HepG2 (cell line): ENCODE results near the gene SGK1. TPM values are rescaled to one million over a fixed set of nuclear protein-coding genes. Genes with fewer than 3 reads are reported as not detected.

Source experiments
- ASH2L ChIP-seq: fragments of 300-600, 200-600 bp; sonication (generic); IDR thresholded peaks from 2 replicates; pipeline ENCODE4 v1.7.0; 2017; ENCODE audit warnings: low read depth, mild to moderate bottlenecking, moderate library complexity, mixed read lengths, low read length; ENCODE audit not compliant: insufficient read length
- BHLHE40 ChIP-seq: IDR thresholded peaks from 2 replicates; pipeline ENCODE4 v1.6.1; 2011; ENCODE audit warnings: low read length, improper control_type of control experiment
- ETS1 ChIP-seq: sonication (generic); formaldehyde crosslinking; IDR thresholded peaks from 2 replicates; pipeline ENCODE4 v1.4.0; 2020; ENCODE audit warnings: missing genetic modification reagents
- GPN1 ChIP-seq: sonication (generic); formaldehyde crosslinking; IDR thresholded peaks from 2 replicates; pipeline ENCODE4 v1.5.1; 2020; ENCODE audit warnings: missing genetic modification reagents, borderline replicate concordance
- HOXA9 ChIP-seq: sonication (generic); formaldehyde crosslinking; IDR thresholded peaks from 2 replicates; pipeline ENCODE4 v1.8.1; 2022; ENCODE audit warnings: missing genetic modification reagents, mild to moderate bottlenecking, moderate library complexity, borderline replicate concordance
- IKZF4 ChIP-seq: sonication (generic); formaldehyde crosslinking; IDR thresholded peaks from 2 replicates; pipeline ENCODE4 v1.5.1; 2020; ENCODE audit warnings: borderline replicate concordance, mild to moderate bottlenecking, low read depth, missing genetic modification reagents; ENCODE audit errors: not compliant biosample characterization
- KAT7 ChIP-seq: IDR thresholded peaks from 2 replicates; pipeline ENCODE4 v1.6.1; 2018; ENCODE audit warnings: borderline replicate concordance, missing compliant biosample characterization
- KDM5B ChIP-seq: sonication (generic); formaldehyde crosslinking; IDR thresholded peaks from 2 replicates; pipeline ENCODE4 v1.4.0; 2020; ENCODE audit warnings: missing genetic modification reagents, mild to moderate bottlenecking, borderline replicate concordance
- KLF16 ChIP-seq, 2 experiments: sonication (generic) in 1 of 2; formaldehyde crosslinking in 1 of 2; IDR thresholded peaks; 2 replicates each; pipeline versions ENCODE4 v1.6.1 to v1.8.0; 2016 to 2023; ENCODE audit warnings: missing genetic modification reagents in 2 of 2, missing compliant biosample characterization in 1 of 2
- KLF9 ChIP-seq: IDR thresholded peaks from 2 replicates; pipeline ENCODE4 v1.6.1; 2016; ENCODE audit warnings: low read depth
- MTF1 ChIP-seq: sonication (generic); formaldehyde crosslinking; IDR thresholded peaks from 2 replicates; pipeline ENCODE4 v1.5.0; 2020; ENCODE audit warnings: missing genetic modification reagents
- NCOA1 ChIP-seq: sonication (generic); formaldehyde crosslinking; IDR thresholded peaks from 2 replicates; pipeline ENCODE4 v1.9.0; 2021; ENCODE audit warnings: missing genetic modification reagents
- NR2C2 ChIP-seq: sonication (generic); formaldehyde crosslinking; IDR thresholded peaks from 2 replicates; pipeline ENCODE4 v1.4.0; 2020; ENCODE audit warnings: missing genetic modification reagents, mild to moderate bottlenecking, moderate library complexity, borderline replicate concordance
- SNRNP70 ChIP-seq: fragments of 200-400 bp; formaldehyde crosslinking; IDR thresholded peaks from 2 replicates; pipeline ENCODE4 v1.6.1; 2017; ENCODE audit warnings: mild to moderate bottlenecking, low read depth, low read length, moderate library complexity
- TGIF2 ChIP-seq: IDR thresholded peaks from 2 replicates; pipeline ENCODE4 v1.6.1; 2016; ENCODE audit warnings: control low read depth, missing compliant biosample characterization
- WIZ ChIP-seq: sonication (generic); formaldehyde crosslinking; IDR thresholded peaks from 2 replicates; pipeline ENCODE4 v1.5.1; 2020; ENCODE audit warnings: mild to moderate bottlenecking, missing genetic modification reagents
- ZEB1 ChIP-seq: IDR thresholded peaks from 2 replicates; pipeline ENCODE4 v1.6.1; 2012; ENCODE audit warnings: mild to moderate bottlenecking, low read depth, inconsistent platforms; ENCODE audit not compliant: insufficient replicate concordance
- ZMAT3 ChIP-seq: sonication (generic); formaldehyde crosslinking; conservative IDR thresholded peaks from 2 replicates; pipeline ENCODE4 v1.7.0; 2021; ENCODE audit warnings: missing genetic modification reagents
- ZNF207 ChIP-seq: fragments of 450-650 bp; IDR thresholded peaks from 2 replicates; pipeline ENCODE4 v1.6.1; 2016; ENCODE audit warnings: antibody characterized with exemption, borderline replicate concordance
- ZNF230 ChIP-seq: sonication (generic); formaldehyde crosslinking; IDR thresholded peaks from 2 replicates; pipeline ENCODE4 v1.4.0; 2020; ENCODE audit warnings: mild to moderate bottlenecking, missing genetic modification reagents
- ZNF234 ChIP-seq: sonication (generic); formaldehyde crosslinking; conservative IDR thresholded peaks from 2 replicates; pipeline ENCODE4 v1.5.1; 2020; ENCODE audit warnings: mild to moderate bottlenecking, missing genetic modification reagents
- ZNF317 ChIP-seq: sonication (generic); formaldehyde crosslinking; IDR thresholded peaks from 2 replicates; pipeline ENCODE4 v1.5.0; 2020; ENCODE audit warnings: mild to moderate bottlenecking, missing genetic modification reagents
- ZNF546 ChIP-seq: sonication (generic); formaldehyde crosslinking; conservative IDR thresholded peaks from 2 replicates; pipeline ENCODE4 v1.8.1; 2023; ENCODE audit warnings: mild to moderate bottlenecking, missing genetic modification reagents
- ZNF672 ChIP-seq: sonication (generic); formaldehyde crosslinking; IDR thresholded peaks from 2 replicates; pipeline ENCODE4 v1.8.1; 2022; ENCODE audit warnings: missing genetic modification reagents
- ZNF737 ChIP-seq: sonication (generic); formaldehyde crosslinking; IDR thresholded peaks from 2 replicates; pipeline ENCODE4 v1.5.0; 2020; ENCODE audit warnings: missing genetic modification reagents, mild to moderate bottlenecking, borderline replicate concordance
- ZSCAN25 ChIP-seq: sonication (generic); formaldehyde crosslinking; IDR thresholded peaks from 2 replicates; pipeline ENCODE4 v1.8.0; 2022; ENCODE audit warnings: mild to moderate bottlenecking, missing genetic modification reagents
- polyA plus RNA-seq, 8 experiments: library from polyadenylated mRNA; depleted of rRNA in 3 of 8; stranded (reverse) in 7 of 8; unstranded in 1 of 8; fragments of >200 nt; fragmentation: Illumina TruSeq in 4 of 8; extraction: Trizol in 4 of 8; gene quantifications; 2 replicates each; pipeline versions ENCODE4 v1.2.1 to v1.2.3, GENCODE V29; 2011 to 2016; ENCODE audit warnings: low read depth in 4 of 8, missing spikeins in 1 of 8, mixed read lengths in 1 of 8; ENCODE audit not compliant: insufficient read depth in 1 of 8
- total RNA-seq, 5 experiments: library from RNA; depleted of rRNA; stranded (reverse); fragments of >200 nt; fragmentation: Illumina TruSeq; extraction: Trizol; gene quantifications; 2 replicates each; pipeline ENCODE4 v1.2.3, GENCODE V29; 2016; ENCODE audit warnings: low read depth in 1 of 5
- TF ChIP-seq, protein P1 (sequence below): IDR thresholded peaks from 2 replicates; pipeline ENCODE4 v1.6.1; 2018; ENCODE audit warnings: missing genetic modification reagents
- TF ChIP-seq, protein P2 (sequence below): sonication (generic); IDR thresholded peaks from 2 replicates; pipeline ENCODE4 v1.6.1; 2016; ENCODE audit warnings: low read depth, borderline replicate concordance

The SGK1 gene
- total and polyA plus RNA-seq, 2 of the 13 experiments (the other 11 are each of a cell fraction or from before 2014, with no cell fraction given) = 56.1 to 56.2 TPM

GRCh38 chr6:134174672-134175531, 143.0 kb downstream of the SGK1 start (continued):
- TF ChIP-seq ZNF737 (CRISPR knock-in tag) (no peak), HOXA9 (CRISPR knock-in tag) (no peak; the same call in 1 of the 2 replicates), ASH2L (peak; percentile 79), ZNF672 (CRISPR knock-in tag) (no peak), ZSCAN25 (CRISPR knock-in tag) (peak; percentile 36; the same call in 1 of the 2 replicates), ETS1 (CRISPR knock-in tag) (no peak), IKZF4 (CRISPR knock-in tag) (no peak), NCOA1 (CRISPR knock-in tag) (no peak; the same call in none of the 2 replicates), ZEB1 (no peak), ZMAT3 (CRISPR knock-in tag) (peak; percentile 80; the same call in 1 of the 2 replicates), ZNF230 (CRISPR knock-in tag) (no peak; the same call in 1 of the 2 replicates), MTF1 (CRISPR knock-in tag) (no peak; the same call in 1 of the 2 replicates), KLF16 (CRISPR knock-in tag; IDR thresholded peaks at IDR 0.05) (peak in 1 of 2 experiments; percentile 91; a peak in 2 of 4 replicates), GPN1 (CRISPR knock-in tag) (no peak; the same call in 1 of the 2 replicates), ZNF317 (no peak; the same call in 1 of the 2 replicates), BHLHE40 (no peak), KAT7 (CRISPR knock-in tag) (peak; percentile 33; the same call in 1 of the 2 replicates), ZNF234 (CRISPR knock-in tag) (no peak; the same call in 1 of the 2 replicates), NR2C2 (no peak), KDM5B (CRISPR knock-in tag) (peak; percentile 85; the same call in 1 of the 2 replicates), WIZ (CRISPR knock-in tag) (peak; percentile 24; the same call in 1 of the 2 replicates), ZNF546 (CRISPR knock-in tag) (no peak), KLF9 (peak; percentile 83; the same call in 1 of the 2 replicates), SNRNP70 (no peak), TGIF2 (CRISPR knock-in tag) (no peak), ZNF207 (no peak)
- TF ChIP-seq, protein P1, sequence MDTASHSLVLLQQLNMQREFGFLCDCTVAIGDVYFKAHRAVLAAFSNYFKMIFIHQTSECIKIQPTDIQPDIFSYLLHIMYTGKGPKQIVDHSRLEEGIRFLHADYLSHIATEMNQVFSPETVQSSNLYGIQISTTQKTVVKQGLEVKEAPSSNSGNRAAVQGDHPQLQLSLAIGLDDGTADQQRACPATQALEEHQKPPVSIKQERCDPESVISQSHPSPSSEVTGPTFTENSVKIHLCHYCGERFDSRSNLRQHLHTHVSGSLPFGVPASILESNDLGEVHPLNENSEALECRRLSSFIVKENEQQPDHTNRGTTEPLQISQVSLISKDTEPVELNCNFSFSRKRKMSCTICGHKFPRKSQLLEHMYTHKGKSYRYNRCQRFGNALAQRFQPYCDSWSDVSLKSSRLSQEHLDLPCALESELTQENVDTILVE (CRISPR knock-in tag) = peak; percentile 51
- TF ChIP-seq, protein P2, sequence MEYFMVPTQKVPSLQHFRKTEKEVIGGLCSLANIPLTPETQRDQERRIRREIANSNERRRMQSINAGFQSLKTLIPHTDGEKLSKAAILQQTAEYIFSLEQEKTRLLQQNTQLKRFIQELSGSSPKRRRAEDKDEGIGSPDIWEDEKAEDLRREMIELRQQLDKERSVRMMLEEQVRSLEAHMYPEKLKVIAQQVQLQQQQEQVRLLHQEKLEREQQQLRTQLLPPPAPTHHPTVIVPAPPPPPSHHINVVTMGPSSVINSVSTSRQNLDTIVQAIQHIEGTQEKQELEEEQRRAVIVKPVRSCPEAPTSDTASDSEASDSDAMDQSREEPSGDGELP = no peak
